Medulla oblongata (tissue), 1 donor: ENCODE measurements around the gene LUZP1.
A peak's percentile ranks its signal among the peaks of the same experiment; 100 is the strongest.
"Not testable (repeated sequence)": the region's sequence is repeated elsewhere in the genome, so short reads cannot be mapped to it uniquely, and the experiment has no call there.

Source experiments
- DNase-seq: peaks from one replicate; pipeline ENCODE4 v3.0.0-alpha.2; 2015; ENCODE audit errors: extremely low spot score

Gene LUZP1

GRCh38 chr1:23188936-23189452, 20.3 kb upstream of the LUZP1 start:
- DNase-seq: not testable (repeated sequence)

GRCh38 chr1:23188434-23188884, 19.8 kb upstream of the LUZP1 start:
- DNase-seq: no peak

GRCh38 chr1:23187637-23188036, 19.0 kb upstream of the LUZP1 start:
- no peak for DNase-seq

- no peak for DNase-seq
Observed at GRCh38 chr1:23185381-23185780, 16.7 kb upstream of the LUZP1 start.

- peak; percentile 65 for DNase-seq
Observed at GRCh38 chr1:23184212-23184934, 15.7 kb upstream of the LUZP1 start.

GRCh38 chr1:23179862-23180261, 11.2 kb upstream of the LUZP1 start:
- no peak for DNase-seq

GRCh38 chr1:23178950-23179349, 10.3 kb upstream of the LUZP1 start:
- DNase-seq: no peak

GRCh38 chr1:23178414-23178813, 9.8 kb upstream of the LUZP1 start:
- DNase-seq: no peak

- DNase-seq: peak; percentile 39
Observed at GRCh38 chr1:23177438-23178380, 9.1 kb upstream of the LUZP1 start.

GRCh38 chr1:23177031-23177430, 8.4 kb upstream of the LUZP1 start:
- no peak for DNase-seq

- DNase-seq: no peak
Observed at GRCh38 chr1:23174426-23175110, 5.9 kb upstream of the LUZP1 start.

- DNase-seq: no peak
Observed at GRCh38 chr1:23171181-23171755, 2.6 kb upstream of the LUZP1 start.

GRCh38 chr1:23169727-23170335, 1.2 kb upstream of the LUZP1 start:
- DNase-seq: peak; percentile 59

GRCh38 chr1:23169195-23169575, 529 bp upstream of the LUZP1 start:
- DNase-seq: no peak

- DNase-seq: no peak
Observed at GRCh38 chr1:23168079-23168444, 594 bp downstream of the LUZP1 start.

- peak; percentile 28 for DNase-seq
Observed at GRCh38 chr1:23167353-23168078, 1.1 kb downstream of the LUZP1 start.

- DNase-seq: no peak
Observed at GRCh38 chr1:23166854-23167253, 1.8 kb downstream of the LUZP1 start.

GRCh38 chr1:23163395-23163794, 5.3 kb downstream of the LUZP1 start:
- DNase-seq: no peak

GRCh38 chr1:23159963-23160877, 8.4 kb downstream of the LUZP1 start:
- DNase-seq: no peak

- DNase-seq: no peak
Observed at GRCh38 chr1:23156940-23157339, 11.7 kb downstream of the LUZP1 start.
